GM13976 (cell line): ENCODE measurements around the gene RNF214.
"Not testable (repeated sequence)": the region's sequence is repeated elsewhere in the genome, so short reads cannot be mapped to it uniquely, and the experiment has no call there.

Source experiments
- DNase-seq: peaks from one replicate; pipeline ENCODE4 v3.0.0; 2012; ENCODE audit warnings: low spot score
- in situ Hi-C: fragments of 300-500 bp; cut with MboI; formaldehyde crosslinking; loops from one replicate; pipeline ENCODE4 v1.12.0; 2022; ENCODE audit warnings: low sequenced_read_pairs, mixed read lengths, inconsistent platforms; ENCODE audit not compliant: unreplicated experiment
- TF ChIP-seq, protein P1 (sequence below): IDR thresholded peaks from 2 replicates; pipeline ENCODE4 v1.5.1; 2012; ENCODE audit warnings: borderline replicate concordance, mild to moderate bottlenecking; ENCODE audit not compliant: insufficient read depth; ENCODE audit errors: extremely low read depth, missing control alignments, control extremely low read depth

The RNF214 gene

DNA sequence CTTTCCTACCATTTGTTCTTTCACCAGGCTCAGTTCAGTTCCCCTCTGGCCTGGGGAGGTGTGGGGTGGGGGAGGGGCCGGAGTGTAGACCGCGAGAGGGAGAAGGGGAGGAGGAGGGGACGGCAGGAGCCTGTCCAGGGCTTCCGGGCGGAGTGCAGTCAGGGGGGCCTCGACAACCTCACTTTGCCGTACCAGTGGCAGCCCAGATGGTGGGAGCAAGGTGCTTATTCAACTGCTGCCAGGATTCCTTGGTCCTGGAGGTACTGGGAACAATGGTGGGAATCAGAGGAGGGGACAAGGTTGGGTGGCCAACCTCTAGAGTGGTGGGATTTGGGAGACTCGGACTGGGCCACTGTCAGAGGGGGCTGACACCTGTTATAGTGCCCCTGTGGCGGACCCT lies 82.4 kb downstream of the RNF214 start:
- in situ Hi-C loops, result no loop called here
- DNase-seq, result no peak
- TF ChIP-seq, protein P1, sequence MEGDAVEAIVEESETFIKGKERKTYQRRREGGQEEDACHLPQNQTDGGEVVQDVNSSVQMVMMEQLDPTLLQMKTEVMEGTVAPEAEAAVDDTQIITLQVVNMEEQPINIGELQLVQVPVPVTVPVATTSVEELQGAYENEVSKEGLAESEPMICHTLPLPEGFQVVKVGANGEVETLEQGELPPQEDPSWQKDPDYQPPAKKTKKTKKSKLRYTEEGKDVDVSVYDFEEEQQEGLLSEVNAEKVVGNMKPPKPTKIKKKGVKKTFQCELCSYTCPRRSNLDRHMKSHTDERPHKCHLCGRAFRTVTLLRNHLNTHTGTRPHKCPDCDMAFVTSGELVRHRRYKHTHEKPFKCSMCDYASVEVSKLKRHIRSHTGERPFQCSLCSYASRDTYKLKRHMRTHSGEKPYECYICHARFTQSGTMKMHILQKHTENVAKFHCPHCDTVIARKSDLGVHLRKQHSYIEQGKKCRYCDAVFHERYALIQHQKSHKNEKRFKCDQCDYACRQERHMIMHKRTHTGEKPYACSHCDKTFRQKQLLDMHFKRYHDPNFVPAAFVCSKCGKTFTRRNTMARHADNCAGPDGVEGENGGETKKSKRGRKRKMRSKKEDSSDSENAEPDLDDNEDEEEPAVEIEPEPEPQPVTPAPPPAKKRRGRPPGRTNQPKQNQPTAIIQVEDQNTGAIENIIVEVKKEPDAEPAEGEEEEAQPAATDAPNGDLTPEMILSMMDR, result no peak

DNA sequence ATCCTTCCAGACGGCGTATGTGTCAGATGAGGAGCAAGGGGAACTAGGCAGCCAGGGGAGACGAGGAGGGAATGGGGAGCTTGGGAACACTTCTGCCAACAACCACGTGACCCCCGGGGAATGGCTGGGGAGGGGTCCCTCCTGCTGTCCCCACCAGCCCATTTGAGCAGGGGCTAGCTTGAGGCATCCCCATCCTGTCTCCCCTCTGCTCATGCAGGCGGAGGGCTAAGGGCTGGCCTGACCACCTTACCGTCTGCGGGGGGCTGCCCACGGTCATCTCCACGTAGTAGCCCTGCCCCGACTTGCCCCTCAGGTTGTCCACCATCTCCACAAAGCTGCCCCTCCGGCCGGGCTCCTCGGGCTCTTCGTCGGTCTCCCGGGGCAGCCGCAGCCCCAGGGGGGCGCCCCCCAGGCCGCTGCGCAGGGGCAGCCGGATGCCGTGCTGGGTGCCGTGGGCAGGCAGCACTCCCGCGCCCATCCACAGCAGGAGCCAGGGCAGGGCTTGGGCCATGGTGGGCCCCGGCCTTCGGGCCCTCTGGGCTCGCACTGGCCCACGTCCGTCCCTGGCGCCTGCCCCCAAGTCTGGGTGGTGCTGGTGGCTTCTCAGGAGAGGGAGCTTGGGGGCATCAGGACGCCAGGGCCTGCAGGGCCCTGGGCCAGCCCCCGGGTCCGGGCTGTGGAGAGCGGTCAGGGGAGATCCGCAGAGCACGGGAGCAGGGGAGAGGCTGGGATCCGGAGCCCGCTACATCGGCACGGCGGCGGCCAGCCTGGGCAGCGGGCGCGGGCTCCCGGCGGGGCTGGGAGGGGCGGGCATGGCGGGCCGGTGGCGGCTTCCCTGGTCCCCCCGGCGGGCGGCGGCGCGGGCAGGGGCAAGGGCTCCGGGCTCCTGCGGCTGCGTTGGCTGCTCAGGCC lies 83.1 kb downstream of the RNF214 start:
- in situ Hi-C loops, result no loop called here
- TF ChIP-seq, protein P1, result no peak
- DNase-seq, result peak; percentile 65

DNA sequence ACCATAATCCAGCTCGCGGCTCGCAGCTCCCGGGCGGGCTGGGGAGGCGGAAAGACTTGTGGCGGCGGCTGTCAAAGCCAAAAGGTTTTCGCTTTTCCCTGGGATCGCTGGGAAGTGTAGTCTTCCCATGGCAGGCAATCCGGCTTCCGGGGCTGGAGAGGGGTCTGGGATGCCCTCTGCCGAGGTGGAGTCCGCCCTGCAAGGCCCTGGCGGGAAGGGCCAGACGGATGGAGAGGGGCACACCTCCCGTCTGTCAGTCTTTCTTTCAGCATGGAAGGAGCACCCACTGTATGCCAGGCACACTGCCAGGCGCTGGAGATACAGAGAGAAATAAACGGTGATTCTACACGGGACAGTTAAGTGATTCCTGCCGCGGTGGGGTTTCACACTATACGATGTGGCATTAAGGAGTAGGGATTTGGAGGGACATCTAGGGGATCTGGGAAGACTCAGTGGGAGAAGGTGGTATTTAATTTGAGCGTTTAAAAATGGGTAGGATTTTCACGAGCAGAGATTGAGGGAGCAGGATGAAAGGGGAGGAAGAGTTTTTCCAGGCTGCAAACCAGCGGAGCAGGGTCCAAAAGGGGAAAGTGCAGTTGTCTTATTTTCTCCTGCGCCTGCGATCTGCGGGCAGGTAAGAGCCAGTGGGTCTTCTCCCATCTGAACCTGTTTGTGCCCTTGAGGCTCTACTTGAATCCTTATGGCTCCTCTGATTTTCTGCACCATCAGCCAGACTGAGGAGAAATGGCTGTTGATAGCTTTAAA lies 83.9 kb downstream of the RNF214 start, which contains the start of gene BACE1:
Gene BACE1 (minus strand): TSS at position 60 of the 765 bp plus-strand sequence. CDS start 461 bp downstream, outside the sequence.
- in situ Hi-C loops, result no loop called here
- DNase-seq, result peak; percentile 65
- TF ChIP-seq, protein P1, result no peak

DNA sequence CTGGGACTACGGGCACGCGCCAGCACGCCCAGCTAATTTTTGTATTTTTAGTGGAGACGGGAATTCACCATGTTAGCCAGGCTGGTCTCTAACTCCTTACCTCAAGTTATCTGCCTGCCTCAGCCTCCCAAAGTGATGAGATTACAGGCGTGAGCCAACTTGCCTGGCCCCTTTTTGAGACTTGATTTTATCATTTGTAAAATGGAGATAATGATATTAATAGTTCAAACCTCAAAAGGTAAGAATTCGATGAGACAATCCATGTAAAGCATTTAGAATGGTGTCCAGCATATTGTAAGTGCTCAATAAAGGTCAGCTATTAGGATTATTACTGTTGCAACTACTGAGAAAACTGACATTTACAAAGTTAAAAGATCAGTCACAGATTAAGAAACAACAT lies 86.3 kb downstream of the RNF214 start:
- TF ChIP-seq, protein P1, result no peak
- DNase-seq, result no peak
- in situ Hi-C loops, result no loop called here

DNA sequence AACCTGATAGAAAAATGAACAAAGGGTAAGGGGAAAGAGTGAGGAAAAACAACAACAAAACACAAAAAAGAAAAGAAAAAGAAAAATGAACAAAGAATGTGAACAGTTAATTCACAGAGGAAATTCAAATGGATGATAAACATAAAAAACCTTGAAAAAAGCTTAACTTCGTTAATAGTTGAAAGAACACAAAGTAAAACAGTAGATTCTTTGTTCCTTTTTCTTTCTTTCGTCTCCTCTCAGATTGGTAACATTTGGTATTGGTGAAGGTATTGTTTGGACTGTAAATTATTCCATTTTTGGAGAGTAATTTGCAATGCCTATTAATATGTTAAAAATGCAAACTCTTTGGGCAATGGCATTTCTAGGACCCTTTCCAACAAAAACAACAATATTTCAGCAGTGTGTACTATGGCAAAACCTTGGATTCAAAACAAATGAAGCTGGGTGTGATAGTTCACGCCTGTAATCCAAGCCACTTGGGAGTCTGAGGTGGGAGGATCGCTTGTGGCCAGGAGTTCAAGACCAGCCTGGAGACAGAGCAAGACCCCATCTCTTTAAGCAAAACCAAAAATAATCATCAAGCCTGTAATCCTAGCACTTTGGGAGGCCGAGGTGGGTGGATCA lies 86.9 kb downstream of the RNF214 start:
- in situ Hi-C loops, result no loop called here
- no peak for DNase-seq
- TF ChIP-seq, protein P1, result no peak

DNA sequence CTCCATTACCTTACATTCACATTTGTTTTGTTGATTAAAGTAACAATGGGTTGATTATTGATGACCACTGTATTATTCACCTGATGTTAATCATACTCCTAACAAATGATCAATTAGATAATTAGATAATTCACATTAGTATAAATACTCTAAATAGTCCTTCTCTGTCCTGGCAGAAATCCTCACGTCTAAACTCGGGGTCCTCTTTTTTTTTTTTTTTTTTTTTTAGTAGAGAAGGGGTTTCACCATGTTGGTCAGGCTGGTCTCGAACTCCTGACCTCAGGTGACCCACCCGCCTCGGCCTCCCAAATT lies 94.7 kb downstream of the RNF214 start:
- DNase-seq, in situ Hi-C loops: not testable (repeated sequence)
